Smooth muscle cell (in vitro differentiated cells): ENCODE results near the gene HAPLN3. TPM values are rescaled to one million over a fixed set of nuclear protein-coding genes. Genes with fewer than 3 reads are reported as not detected.

ENCODE experiments used
- DNase-seq: peaks from one replicate; lab custom pipeline; 2025; ENCODE audit not compliant: unreplicated experiment; lab: John Stamatoyannopoulos, UW
- H2AFZ ChIP-seq: fragments of 200-600 bp; sonication (generic); 2 replicates; pipeline ENCODE4 v1.6.0; 2016; ENCODE audit warnings: antibody characterized with exemption, low read depth, mild to moderate bottlenecking
- H3F3A ChIP-seq: fragments of 200-600 bp; sonication (generic); 2 replicates; pipeline ENCODE4 v1.6.0; 2017; ENCODE audit warnings: antibody characterized with exemption, low read depth
- H3K27ac ChIP-seq: fragments of 200-600 bp; sonication (generic); 2 replicates; pipeline ENCODE4 v1.5.1; 2016; ENCODE audit warnings: low read depth, mild to moderate bottlenecking
- H3K27me3 ChIP-seq: fragments of 200-600 bp; sonication (generic); 2 replicates; pipeline ENCODE4 v1.6.1; 2016; ENCODE audit warnings: low read depth, mild to moderate bottlenecking
- H3K36me3 ChIP-seq: fragments of 200-600 bp; sonication (generic); 2 replicates; pipeline ENCODE4 v1.5.1; 2016; ENCODE audit warnings: low read depth
- H3K4me1 ChIP-seq: fragments of 200-600 bp; sonication (generic); 2 replicates; pipeline ENCODE4 v1.5.1; 2016; ENCODE audit warnings: low read depth
- H3K4me2 ChIP-seq: fragments of 200-600 bp; sonication (generic); 2 replicates; pipeline ENCODE4 v1.6.0; 2016; ENCODE audit warnings: mild to moderate bottlenecking
- H3K4me3 ChIP-seq: fragments of 200-600 bp; sonication (generic); 2 replicates; pipeline ENCODE4 v1.5.1; 2016; ENCODE audit warnings: mild to moderate bottlenecking
- H3K79me2 ChIP-seq: fragments of 200-600 bp; sonication (generic); 2 replicates; pipeline ENCODE4 v1.6.0; 2016; ENCODE audit warnings: low read depth, mild to moderate bottlenecking
- H3K9ac ChIP-seq: fragments of 200-600 bp; sonication (generic); 2 replicates; pipeline ENCODE4 v1.6.0; 2016; ENCODE audit warnings: low read depth
- H3K9me3 ChIP-seq: fragments of 200-600 bp; sonication (generic); replicated peaks from 2 replicates; pipeline ENCODE4 v1.5.1; 2016; ENCODE audit warnings: low read depth
- H4K20me1 ChIP-seq: fragments of 200-600 bp; sonication (generic); 2 replicates; pipeline ENCODE4 v1.6.0; 2016; ENCODE audit warnings: low read depth
- WGBS: methylation state at CpG from one replicate; pipeline ENCODE4 v1.1.7; 2016; ENCODE audit warnings: low lambda C conversion rate; 5-methylcytosine and 5-hydroxymethylcytosine counted together
- polyA plus RNA-seq: library from polyadenylated mRNA; unstranded; fragments of >200 nt; fragmentation: Nextera tagmentation; extraction: Ambion mirVana; gene quantifications from 2 replicates; pipeline ENCODE4 v1.2.1, GENCODE V29; 2016
- total RNA-seq: library from RNA; depleted of rRNA; stranded (reverse); fragments of >200 nt; gene quantifications from 2 replicates; pipeline ENCODE4 v1.2.3, GENCODE V29; 2014
- TF ChIP-seq, protein P1 (sequence below): fragments of 200-600 bp; sonication (generic); IDR thresholded peaks from 2 replicates; pipeline ENCODE4 v1.5.1; 2017; ENCODE audit warnings: borderline replicate concordance, mild to moderate bottlenecking, antibody characterized with exemption; ENCODE audit not compliant: insufficient read depth, poor library complexity, severe bottlenecking

HAPLN3 gene
- total and polyA plus RNA-seq, 2 experiments from 2014 or later: 4.5 to 5.2 TPM

DNA sequence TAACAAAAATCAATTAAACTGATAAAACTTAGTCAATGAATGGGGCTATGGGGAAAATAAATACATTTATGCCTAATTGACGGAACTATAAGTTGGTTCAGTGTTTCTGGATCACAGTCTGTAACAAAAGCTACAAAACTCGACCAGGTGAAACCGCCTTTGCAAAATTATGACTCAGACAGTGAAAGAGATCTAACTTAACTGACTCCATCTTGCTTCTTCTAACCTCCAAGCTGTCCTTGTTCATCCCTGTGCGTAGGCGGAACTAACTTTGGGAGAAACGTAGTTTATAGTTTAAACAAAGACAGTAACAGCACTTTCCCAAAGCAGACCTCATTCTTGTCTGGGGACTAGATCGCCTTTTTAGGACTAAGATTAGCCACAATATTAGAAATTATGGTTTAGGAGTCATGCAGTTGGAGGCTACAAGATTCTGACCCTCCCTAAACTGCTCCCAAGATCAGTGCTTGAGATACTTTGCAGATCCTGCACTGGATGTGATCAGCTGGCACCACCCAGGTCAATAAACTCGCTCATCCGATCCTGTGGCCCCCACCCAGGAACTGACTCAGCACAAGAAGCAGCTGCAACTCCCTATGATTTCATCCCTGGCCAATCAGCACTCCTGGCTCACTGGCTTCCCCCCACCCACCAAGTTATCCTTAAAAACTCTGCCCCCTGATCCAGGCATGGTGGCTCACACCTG is 25.0 kb upstream of the HAPLN3 start:
- peak overlapping the region; percentile 89 for H3K27ac ChIP-seq
- no peaks in the 10 kb centered on the region for H3K36me3 ChIP-seq
- H2AFZ ChIP-seq: no peak overlapping the region
- peaks cover 19% of the 10 kb centered on the region for H3F3A ChIP-seq
- H3K9me3 ChIP-seq: no peaks in the 10 kb centered on the region
- no peaks in the 10 kb centered on the region for H4K20me1 ChIP-seq
- H3K4me2 ChIP-seq: peak overlapping the region; percentile 1
- no peaks in the 10 kb centered on the region for H3K27me3 ChIP-seq
- no peaks in the 10 kb centered on the region for H3K4me1 ChIP-seq
- no peak for DNase-seq
- 55% methylated on average over 9 of the region's 9 CpGs for WGBS
- no peaks in the 10 kb centered on the region for H3K79me2 ChIP-seq
- no peak overlapping the region for H3K4me3 ChIP-seq
- TF ChIP-seq, protein P1, sequence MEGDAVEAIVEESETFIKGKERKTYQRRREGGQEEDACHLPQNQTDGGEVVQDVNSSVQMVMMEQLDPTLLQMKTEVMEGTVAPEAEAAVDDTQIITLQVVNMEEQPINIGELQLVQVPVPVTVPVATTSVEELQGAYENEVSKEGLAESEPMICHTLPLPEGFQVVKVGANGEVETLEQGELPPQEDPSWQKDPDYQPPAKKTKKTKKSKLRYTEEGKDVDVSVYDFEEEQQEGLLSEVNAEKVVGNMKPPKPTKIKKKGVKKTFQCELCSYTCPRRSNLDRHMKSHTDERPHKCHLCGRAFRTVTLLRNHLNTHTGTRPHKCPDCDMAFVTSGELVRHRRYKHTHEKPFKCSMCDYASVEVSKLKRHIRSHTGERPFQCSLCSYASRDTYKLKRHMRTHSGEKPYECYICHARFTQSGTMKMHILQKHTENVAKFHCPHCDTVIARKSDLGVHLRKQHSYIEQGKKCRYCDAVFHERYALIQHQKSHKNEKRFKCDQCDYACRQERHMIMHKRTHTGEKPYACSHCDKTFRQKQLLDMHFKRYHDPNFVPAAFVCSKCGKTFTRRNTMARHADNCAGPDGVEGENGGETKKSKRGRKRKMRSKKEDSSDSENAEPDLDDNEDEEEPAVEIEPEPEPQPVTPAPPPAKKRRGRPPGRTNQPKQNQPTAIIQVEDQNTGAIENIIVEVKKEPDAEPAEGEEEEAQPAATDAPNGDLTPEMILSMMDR: no peak
- no peak overlapping the region for H3K9ac ChIP-seq

DNA sequence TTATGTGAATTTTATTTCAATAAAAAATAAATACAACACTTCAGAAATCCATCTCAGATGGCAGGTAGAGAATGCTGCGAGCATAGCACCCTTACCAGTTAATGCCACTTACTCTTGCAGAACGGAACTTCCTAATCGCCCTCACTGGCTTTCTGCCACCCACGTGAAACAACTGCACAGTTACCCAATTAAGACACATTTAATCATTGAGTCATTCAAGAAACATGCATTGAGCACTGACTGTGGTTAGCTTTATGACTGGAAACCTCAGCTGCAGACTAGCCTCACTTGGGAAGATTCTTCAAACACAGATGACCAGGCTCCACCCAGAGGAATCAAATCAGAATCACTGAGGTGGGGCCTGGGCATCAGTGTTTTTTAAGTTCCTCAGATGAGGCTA is 23.4 kb upstream of the HAPLN3 start:
- Histone ChIP-seq H3K4me1 (peaks cover 2% of the 10 kb centered on the region), H4K20me1 (no peaks in the 10 kb centered on the region), H3K27me3 (no peaks in the 10 kb centered on the region), H3K27ac (peak overlapping the region; percentile 89), H3K9ac (no peak overlapping the region), H3K4me2 (peak overlapping the region; percentile 57), H3K9me3 (no peaks in the 10 kb centered on the region), H3K4me3 (no peak overlapping the region), H3K79me2 (no peaks in the 10 kb centered on the region), H3K36me3 (no peaks in the 10 kb centered on the region), H2AFZ (no peak overlapping the region), H3F3A (peaks cover 19% of the 10 kb centered on the region)
- DNase-seq: no peak
- under 1% methylated on average over 4 of the region's 4 CpGs for WGBS
- TF ChIP-seq, protein P1: no peak

DNA sequence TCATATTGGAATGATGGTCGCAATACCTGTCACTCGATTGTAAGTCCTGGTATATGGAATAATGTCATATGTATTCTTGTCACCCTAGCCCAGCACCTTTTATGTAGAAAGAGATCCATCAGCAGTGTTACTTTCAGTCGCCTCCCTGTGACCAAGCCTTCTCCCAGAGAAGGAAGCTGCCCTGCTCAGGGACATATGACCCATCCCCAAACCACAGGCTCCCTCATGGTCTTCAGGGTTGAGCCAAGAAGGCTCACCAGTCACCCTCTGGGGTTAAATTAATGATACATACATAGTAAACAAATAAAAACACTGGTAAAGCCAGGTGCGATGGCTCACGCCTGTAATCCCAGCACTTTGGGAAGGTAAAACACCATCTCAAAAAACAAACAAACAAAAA is 22.4 kb upstream of the HAPLN3 start:
- Histone ChIP-seq H3K79me2 (no peaks in the 10 kb centered on the region), H3K36me3 (no peaks in the 10 kb centered on the region), H3K4me3 (no peak overlapping the region), H2AFZ (no peak overlapping the region), H3K9ac (no peak overlapping the region), H3K4me1 (peaks cover 4% of the 10 kb centered on the region), H3F3A (peaks cover 19% of the 10 kb centered on the region), H3K27ac (no peak overlapping the region), H3K27me3 (no peaks in the 10 kb centered on the region), H4K20me1 (no peaks in the 10 kb centered on the region), H3K4me2 (no peak overlapping the region), H3K9me3 (no peaks in the 10 kb centered on the region)
- no peak for DNase-seq
- 92% methylated on average over 5 of the region's 5 CpGs for WGBS
- TF ChIP-seq, protein P1: no peak

DNA sequence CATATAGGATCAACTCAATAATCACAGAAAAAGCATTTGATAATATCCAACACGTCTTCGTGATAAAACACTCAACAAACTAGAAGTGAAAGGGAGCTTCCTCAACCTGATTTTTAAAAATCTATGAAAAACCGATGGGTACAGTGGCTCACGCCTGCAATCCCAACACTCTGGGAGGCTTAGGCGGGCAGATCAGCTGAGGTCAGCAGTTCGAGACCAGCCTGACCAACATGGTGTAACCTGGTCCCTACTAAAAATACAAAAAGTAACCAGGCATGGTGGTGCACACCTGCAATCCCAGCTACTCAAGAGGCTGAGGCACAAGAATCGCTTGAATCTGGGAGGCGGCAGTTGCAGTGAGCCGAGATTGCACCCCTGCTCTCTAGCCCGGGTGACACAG is 20.0 kb upstream of the HAPLN3 start:
- no peak overlapping the region for H3K9ac ChIP-seq
- WGBS: over 99% methylated on average over 10 of the region's 10 CpGs
- H3F3A ChIP-seq: peaks cover 17% of the 10 kb centered on the region
- no peak overlapping the region for H3K27ac ChIP-seq
- no peaks in the 10 kb centered on the region for H3K27me3 ChIP-seq
- no peak overlapping the region for H3K4me3 ChIP-seq
- TF ChIP-seq, protein P1: no peak
- peaks cover 13% of the 10 kb centered on the region for H3K79me2 ChIP-seq
- H3K4me2 ChIP-seq: no peak overlapping the region
- H2AFZ ChIP-seq: no peak overlapping the region
- no peaks in the 10 kb centered on the region for H3K9me3 ChIP-seq
- peaks cover 16% of the 10 kb centered on the region for H4K20me1 ChIP-seq
- no peaks in the 10 kb centered on the region for H3K36me3 ChIP-seq
- H3K4me1 ChIP-seq: peaks cover 17% of the 10 kb centered on the region
- DNase-seq: no peak
